ENCODE measurements around the gene WASHC4. TPM values are rescaled to one million over a fixed set of nuclear protein-coding genes. Genes with fewer than 3 reads are reported as not detected.
A peak's percentile ranks its signal among the peaks of the same experiment; 100 is the strongest.
"Not testable (repeated sequence)": the region's sequence is repeated elsewhere in the genome, so short reads cannot be mapped to it uniquely, and the experiment has no call there.

The WASHC4 gene
- total RNA-seq, 3 donors from 2014 or later: 34.2 to 50.4 (median 34.7) TPM

DNA sequence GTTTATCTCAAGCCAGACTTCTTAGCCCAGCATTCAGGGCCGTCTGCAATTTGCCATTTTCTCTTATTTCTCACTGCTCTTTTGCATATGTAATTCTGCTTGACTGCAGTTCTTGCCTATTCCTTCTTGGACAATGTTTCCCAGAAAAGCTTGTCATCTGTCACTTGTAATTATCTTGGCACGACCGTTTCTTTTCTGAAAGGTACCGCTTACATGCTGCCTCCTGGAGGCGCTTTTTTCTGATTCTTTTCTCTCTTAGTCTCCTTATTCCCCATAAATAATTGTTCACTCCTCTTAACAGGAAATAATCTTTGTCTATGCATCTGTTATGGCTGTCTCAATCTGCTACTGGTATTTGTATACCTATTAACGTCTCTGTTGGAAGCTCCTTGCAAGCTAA, 22.0 kb upstream of the WASHC4 start:
- Histone ChIP-seq H3K4me3 (no peak overlapping the region), H3K9me3 (no peaks in the 10 kb centered on the region), H3K36me3 (ENCODE audit: low read depth) (no peaks in the 10 kb centered on the region), H3K4me1 (ENCODE audit: low read depth) (peaks cover 8% of the 10 kb centered on the region)
- no peak for TF ChIP-seq CTCF (IDR thresholded peaks at IDR 0.05)
- no peak for ATAC-seq
- no peak for DNase-seq
- intact Hi-C loops (cut with DNase I, micrococcal nuclease): no loop called here

DNA sequence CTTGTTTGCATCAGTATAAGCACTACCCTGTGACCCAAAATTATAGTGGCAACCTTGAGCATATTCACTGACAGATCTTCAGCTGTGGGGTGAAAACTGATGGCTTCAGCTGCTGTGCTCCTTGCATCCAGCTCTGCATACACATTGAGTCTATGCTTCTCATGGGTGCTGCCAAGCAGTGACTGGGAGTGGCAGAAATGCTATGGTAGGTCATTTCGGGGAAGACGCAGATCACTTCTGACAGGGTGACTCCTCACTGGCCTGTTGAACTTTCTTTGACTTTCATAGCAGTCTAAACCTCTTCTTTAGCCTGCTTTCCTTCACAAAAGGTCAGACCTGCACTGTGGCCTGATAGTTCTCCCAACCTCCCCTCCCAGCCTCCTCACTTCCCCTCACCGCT, 17.7 kb upstream of the WASHC4 start:
- ATAC-seq: no peak
- intact Hi-C loops (cut with DNase I, micrococcal nuclease): no loop called here
- H3K9me3 ChIP-seq: peaks cover 4% of the 10 kb centered on the region
- no peaks in the 10 kb centered on the region for H3K36me3 ChIP-seq (ENCODE audit: low read depth)
- no peak overlapping the region for H3K4me3 ChIP-seq
- H3K4me1 ChIP-seq (ENCODE audit: low read depth): no peaks in the 10 kb centered on the region
- TF ChIP-seq CTCF (IDR thresholded peaks at IDR 0.05): no peak
- DNase-seq: no peak

GRCh38 chr12:105090361-105090760, 17.2 kb upstream of the WASHC4 start:
- Histone ChIP-seq H3K4me1 (ENCODE audit: low read depth) (no peaks in the 10 kb centered on the region), H3K9me3 (peaks cover 9% of the 10 kb centered on the region), H3K4me3 (no peak overlapping the region), H3K36me3 (ENCODE audit: low read depth) (no peaks in the 10 kb centered on the region)
- no peak for TF ChIP-seq CTCF (IDR thresholded peaks at IDR 0.05)
- intact Hi-C loops (cut with DNase I, micrococcal nuclease): no loop called here
- DNase-seq: no peak
- no peak for ATAC-seq

GRCh38 chr12:105091476-105092206, 15.9 kb upstream of the WASHC4 start:
- DNase-seq (no peak), ATAC-seq (peak; percentile 28)
- intact Hi-C loops (cut with DNase I, micrococcal nuclease): no loop called here
- Histone ChIP-seq H3K4me3 (no peak overlapping the region), H3K9me3 (peaks cover 15% of the 10 kb centered on the region), H3K4me1 (ENCODE audit: low read depth) (no peaks in the 10 kb centered on the region), H3K36me3 (ENCODE audit: low read depth) (no peaks in the 10 kb centered on the region)
- TF ChIP-seq CTCF (IDR thresholded peaks at IDR 0.05): no peak

GRCh38 chr12:105092336-105092735, 15.2 kb upstream of the WASHC4 start:
- H3K9me3 ChIP-seq: peaks cover 15% of the 10 kb centered on the region
- H3K4me1 ChIP-seq (ENCODE audit: low read depth): no peaks in the 10 kb centered on the region
- TF ChIP-seq CTCF (IDR thresholded peaks at IDR 0.05): no peak
- H3K36me3 ChIP-seq (ENCODE audit: low read depth): no peaks in the 10 kb centered on the region
- intact Hi-C loops (cut with DNase I, micrococcal nuclease): no loop called here
- H3K4me3 ChIP-seq: no peak overlapping the region
- ATAC-seq (peak; percentile 94), DNase-seq (peak in 2 of 3 donors; percentile 33 to 57)

DNA sequence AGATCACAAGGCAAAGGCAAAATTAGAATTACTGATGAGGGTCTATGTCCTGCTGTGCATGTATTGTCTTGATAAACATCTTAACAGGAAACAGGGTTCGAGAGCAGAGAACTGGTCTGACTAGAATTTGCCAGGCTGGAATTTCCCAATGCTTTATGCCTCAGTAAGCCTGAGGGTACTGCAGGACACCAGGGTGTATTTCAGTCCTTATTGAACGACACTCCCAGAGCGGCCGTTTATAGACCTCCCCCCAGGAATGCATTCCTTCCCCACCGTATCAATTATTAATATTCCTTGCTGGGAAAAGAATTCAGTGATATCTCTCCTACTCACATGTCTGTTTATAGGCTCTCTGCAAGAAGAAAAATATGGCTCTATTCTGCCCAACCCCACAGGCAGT, 12.2 kb upstream of the WASHC4 start:
- H3K9me3 ChIP-seq: peaks cover 15% of the 10 kb centered on the region
- H3K36me3 ChIP-seq (ENCODE audit: low read depth); H3K4me3 ChIP-seq; DNase-seq; intact Hi-C loops (cut with DNase I, micrococcal nuclease); H3K4me1 ChIP-seq (ENCODE audit: low read depth); ATAC-seq: not testable (repeated sequence)

Measured in mucosa of descending colon (tissue), 3 donors.